ENCODE measurements around the gene KCNA10.
A peak's percentile ranks its signal among the peaks of the same experiment; 100 is the strongest.

The KCNA10 gene

DNA sequence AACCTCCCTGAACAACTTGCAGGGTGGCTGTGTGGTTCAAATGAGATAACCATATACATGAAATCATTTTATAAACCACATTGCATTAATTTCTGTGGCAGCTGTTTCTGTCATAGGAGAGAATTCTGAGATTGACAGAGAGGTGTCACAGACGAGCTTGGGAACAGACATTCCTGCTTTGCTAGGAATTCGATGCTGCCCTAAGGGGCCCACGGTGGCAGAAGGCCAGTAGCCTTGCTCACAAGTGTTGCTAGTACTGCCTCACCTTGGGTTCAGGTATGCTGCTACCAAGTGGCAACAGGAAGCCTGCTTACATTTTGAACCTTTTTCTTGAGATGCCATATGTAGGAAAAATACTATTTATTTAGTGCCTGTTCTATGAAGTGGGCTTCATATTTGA is 13.4 kb downstream of the KCNA10 start:
- Mint-ChIP-seq H3K36me3 (ENCODE audit: insufficient read depth) (no peaks in the 10 kb centered on the region), H3K4me3 (no peak overlapping the region), H3K9me3 (no peaks in the 10 kb centered on the region), H3K27ac (ENCODE audit: low read depth) (no peak overlapping the region), H3K4me1 (no peaks in the 10 kb centered on the region), H3K27me3 (peaks cover 55% of the 10 kb centered on the region)
- no peak for DNase-seq (ENCODE audit: low spot score in 2 of 2)
- no peak for ATAC-seq (replicated peaks; ENCODE audit: extremely low read depth, poor library complexity, severe bottlenecking)

DNA sequence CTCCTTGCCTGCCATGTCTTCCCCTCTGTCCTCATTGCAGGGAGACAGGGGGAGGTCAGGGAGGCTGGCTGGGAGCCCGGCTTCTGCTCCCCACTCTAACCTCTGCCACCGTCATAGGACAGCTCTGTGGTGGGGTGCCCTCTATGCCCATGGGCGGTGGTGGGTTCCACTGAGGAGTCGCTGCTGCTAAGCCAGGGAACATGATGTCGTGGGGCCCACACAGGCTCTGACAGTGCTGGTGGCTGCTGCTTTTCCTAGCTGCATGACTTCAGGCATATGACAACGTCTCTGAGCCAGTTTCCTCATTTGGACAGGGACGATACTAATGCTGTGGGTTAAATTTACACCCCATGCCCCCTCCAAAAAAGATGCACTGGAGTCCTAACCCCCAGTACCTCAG is 14.7 kb downstream of the KCNA10 start:
- Mint-ChIP-seq H3K36me3 (ENCODE audit: insufficient read depth) (no peaks in the 10 kb centered on the region), H3K27me3 (peaks cover 68% of the 10 kb centered on the region), H3K9me3 (no peaks in the 10 kb centered on the region), H3K4me1 (no peaks in the 10 kb centered on the region), H3K4me3 (no peak overlapping the region), H3K27ac (ENCODE audit: low read depth) (no peak overlapping the region)
- DNase-seq (ENCODE audit: low spot score in 2 of 2) = no peak
- no peak for ATAC-seq (replicated peaks; ENCODE audit: extremely low read depth, poor library complexity, severe bottlenecking)

- peaks cover 64% of the 10 kb centered on the region for H3K27me3 Mint-ChIP-seq
- no peaks in the 10 kb centered on the region for H3K9me3 Mint-ChIP-seq
- DNase-seq (ENCODE audit: low spot score in 2 of 2) (no peak), ATAC-seq (replicated peaks; ENCODE audit: extremely low read depth, poor library complexity, severe bottlenecking) (no peak)
- H3K27ac Mint-ChIP-seq (ENCODE audit: low read depth) = no peak overlapping the region
- no peaks in the 10 kb centered on the region for H3K36me3 Mint-ChIP-seq (ENCODE audit: insufficient read depth)
- no peak overlapping the region for H3K4me3 Mint-ChIP-seq
- no peaks in the 10 kb centered on the region for H3K4me1 Mint-ChIP-seq
These were observed 15.5 kb downstream of the KCNA10 start for GRCh38 chr1:110503471-110503870.

GRCh38 chr1:110502402-110503151 is 16.4 kb downstream of the KCNA10 start:
- H3K36me3 Mint-ChIP-seq (ENCODE audit: insufficient read depth) = no peaks in the 10 kb centered on the region
- no peak for ATAC-seq (replicated peaks; ENCODE audit: extremely low read depth, poor library complexity, severe bottlenecking)
- no peaks in the 10 kb centered on the region for H3K4me1 Mint-ChIP-seq
- H3K9me3 Mint-ChIP-seq = no peaks in the 10 kb centered on the region
- DNase-seq (ENCODE audit: low spot score in 2 of 2) = no peak
- H3K27me3 Mint-ChIP-seq = peaks cover 55% of the 10 kb centered on the region
- H3K4me3 Mint-ChIP-seq = no peak overlapping the region
- no peak overlapping the region for H3K27ac Mint-ChIP-seq (ENCODE audit: low read depth)

- H3K4me1 Mint-ChIP-seq = no peaks in the 10 kb centered on the region
- no peak overlapping the region for H3K4me3 Mint-ChIP-seq
- ATAC-seq (replicated peaks; ENCODE audit: extremely low read depth, poor library complexity, severe bottlenecking) (no peak), DNase-seq (ENCODE audit: low spot score in 2 of 2) (no peak)
- H3K27me3 Mint-ChIP-seq = peaks cover 55% of the 10 kb centered on the region
- H3K9me3 Mint-ChIP-seq = no peaks in the 10 kb centered on the region
- H3K27ac Mint-ChIP-seq (ENCODE audit: low read depth) = no peak overlapping the region
- peaks cover 1% of the 10 kb centered on the region for H3K36me3 Mint-ChIP-seq (ENCODE audit: insufficient read depth)
These were observed 17.4 kb downstream of the KCNA10 start for GRCh38 chr1:110501488-110502132.

- Mint-ChIP-seq H3K36me3 (ENCODE audit: insufficient read depth) (peaks cover 1% of the 10 kb centered on the region), H3K9me3 (no peaks in the 10 kb centered on the region), H3K27ac (ENCODE audit: low read depth) (no peak overlapping the region), H3K4me3 (no peak overlapping the region), H3K4me1 (no peaks in the 10 kb centered on the region), H3K27me3 (peaks cover 37% of the 10 kb centered on the region)
- DNase-seq (ENCODE audit: low spot score in 2 of 2) = no peak
- ATAC-seq (replicated peaks; ENCODE audit: extremely low read depth, poor library complexity, severe bottlenecking) = no peak
These were observed 20.7 kb downstream of the KCNA10 start for GRCh38 chr1:110498270-110498669.

GRCh38 chr1:110495926-110496600 is 22.9 kb downstream of the KCNA10 start:
- Mint-ChIP-seq H3K36me3 (ENCODE audit: insufficient read depth) (peaks cover 1% of the 10 kb centered on the region), H3K4me1 (no peaks in the 10 kb centered on the region), H3K27me3 (peaks cover 18% of the 10 kb centered on the region), H3K9me3 (no peaks in the 10 kb centered on the region), H3K27ac (ENCODE audit: low read depth) (no peak overlapping the region), H3K4me3 (no peak overlapping the region)
- ATAC-seq (replicated peaks; ENCODE audit: extremely low read depth, poor library complexity, severe bottlenecking) (peak; percentile 68), DNase-seq (ENCODE audit: low spot score in 2 of 2) (peak; percentile 54 to 74)

- H3K27me3 Mint-ChIP-seq = peaks cover 8% of the 10 kb centered on the region
- ATAC-seq (replicated peaks; ENCODE audit: extremely low read depth, poor library complexity, severe bottlenecking) (no peak), DNase-seq (ENCODE audit: low spot score in 2 of 2) (no peak)
These were observed 24.2 kb downstream of the KCNA10 start for GRCh38 chr1:110494522-110495406.

DNA sequence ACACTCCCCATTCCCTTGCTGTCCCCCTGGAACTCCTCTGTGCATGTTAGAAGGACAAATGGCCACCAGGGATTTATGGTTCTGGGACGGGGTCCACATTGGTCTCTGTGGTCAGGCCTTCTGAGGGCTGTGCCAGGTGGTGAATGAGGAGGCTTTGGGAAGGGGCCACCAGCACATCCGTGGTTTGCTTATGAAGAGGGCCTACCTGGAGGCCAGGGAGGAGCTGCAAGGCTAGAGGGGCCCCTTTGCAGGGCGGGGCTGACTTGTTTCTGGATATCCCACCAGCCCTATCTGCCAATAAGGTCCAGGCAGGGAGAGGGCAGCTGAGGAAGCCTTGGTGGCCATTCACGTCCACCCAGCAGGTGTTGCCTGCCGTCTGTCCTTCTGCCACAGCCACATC is 24.9 kb downstream of the KCNA10 start:
- no peak overlapping the region for H3K27ac Mint-ChIP-seq (ENCODE audit: low read depth)
- H3K9me3 Mint-ChIP-seq = no peaks in the 10 kb centered on the region
- no peaks in the 10 kb centered on the region for H3K4me1 Mint-ChIP-seq
- ATAC-seq (replicated peaks; ENCODE audit: extremely low read depth, poor library complexity, severe bottlenecking) (no peak), DNase-seq (ENCODE audit: low spot score in 2 of 2) (no peak)
- H3K27me3 Mint-ChIP-seq = peaks cover under 1% of the 10 kb centered on the region
- H3K36me3 Mint-ChIP-seq (ENCODE audit: insufficient read depth) = peaks cover 1% of the 10 kb centered on the region
- no peak overlapping the region for H3K4me3 Mint-ChIP-seq

More at GRCh38 chr1:110494522-110495406, 24.2 kb downstream of the KCNA10 start:
- Mint-ChIP-seq H3K4me1 (no peaks in the 10 kb centered on the region), H3K9me3 (no peaks in the 10 kb centered on the region), H3K4me3 (no peak overlapping the region), H3K27ac (ENCODE audit: low read depth) (no peak overlapping the region), H3K36me3 (ENCODE audit: insufficient read depth) (peaks cover 1% of the 10 kb centered on the region)

DNA sequence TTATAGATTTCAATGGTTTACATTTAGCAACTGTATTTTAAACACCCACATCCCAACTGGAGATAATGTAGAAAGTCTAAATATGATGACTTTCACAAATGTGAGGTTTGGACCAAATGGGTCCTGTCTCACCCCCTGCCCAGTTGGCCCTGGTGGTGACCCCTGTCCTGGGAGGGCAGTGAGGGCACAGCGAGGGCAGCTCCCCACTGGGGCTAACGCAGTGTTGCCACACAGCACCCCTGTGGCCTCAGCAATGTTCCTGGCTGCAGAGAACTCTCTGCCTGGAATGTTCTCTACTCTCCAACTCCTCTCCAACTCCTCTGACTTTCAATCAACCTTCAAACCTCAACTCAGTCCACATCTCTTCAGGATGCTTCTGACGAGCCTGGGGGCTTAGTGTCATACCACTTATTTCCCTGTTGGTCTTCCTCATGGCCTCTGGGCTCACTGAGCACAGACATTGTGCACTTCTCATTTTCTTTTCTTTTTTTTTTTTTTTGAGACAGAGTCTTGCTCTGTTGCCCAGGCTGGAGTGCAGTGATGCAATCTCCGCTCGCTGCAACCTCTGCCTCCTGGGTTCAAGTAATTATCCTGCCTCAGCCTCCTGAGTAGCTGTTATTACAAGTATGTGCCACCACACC is 25.8 kb downstream of the KCNA10 start:
- no peaks in the 10 kb centered on the region for H3K4me1 Mint-ChIP-seq
- H3K27ac Mint-ChIP-seq (ENCODE audit: low read depth) = no peak overlapping the region
- peaks cover 1% of the 10 kb centered on the region for H3K36me3 Mint-ChIP-seq (ENCODE audit: insufficient read depth)
- H3K27me3 Mint-ChIP-seq = peaks cover under 1% of the 10 kb centered on the region
- H3K9me3 Mint-ChIP-seq = no peaks in the 10 kb centered on the region
- no peak overlapping the region for H3K4me3 Mint-ChIP-seq
- no peak for DNase-seq (ENCODE audit: low spot score in 2 of 2)
- ATAC-seq (replicated peaks; ENCODE audit: extremely low read depth, poor library complexity, severe bottlenecking) = no peak

- Mint-ChIP-seq H3K36me3 (ENCODE audit: insufficient read depth) (peaks cover 1% of the 10 kb centered on the region), H3K4me1 (no peaks in the 10 kb centered on the region), H3K27me3 (peaks cover 6% of the 10 kb centered on the region), H3K4me3 (no peak overlapping the region), H3K9me3 (no peaks in the 10 kb centered on the region), H3K27ac (ENCODE audit: low read depth) (no peak overlapping the region)
- DNase-seq (ENCODE audit: low spot score in 2 of 2) = no peak
- ATAC-seq (replicated peaks; ENCODE audit: extremely low read depth, poor library complexity, severe bottlenecking) = no peak
These were observed 26.4 kb downstream of the KCNA10 start for GRCh38 chr1:110492573-110492972.
